Epithelial cell of proximal tubule (primary cell): Measurements from ENCODE around the gene TUBB4A. TPM values are rescaled to one million over a fixed set of nuclear protein-coding genes. Genes with fewer than 3 reads are reported as not detected.

Experiments
- DNase-seq: peaks from one replicate; pipeline ENCODE4 v3.0.0-alpha.2; 2011; ENCODE audit warnings: low read depth
- H3K4me3 ChIP-seq: 2 replicates; pipeline ENCODE4 v1.5.1; 2011; ENCODE audit warnings: low read depth, mild to moderate bottlenecking, low read length
- CTCF ChIP-seq: conservative IDR thresholded peaks from 2 replicates; pipeline ENCODE4 v1.5.1; 2012; ENCODE audit warnings: low read depth, mild to moderate bottlenecking, low read length
- total RNA-seq: library from RNA; depleted of rRNA; stranded (reverse); fragments of >200 nt; gene quantifications from 2 replicates; pipeline ENCODE4 v1.2.3, GENCODE V29; 2015

The TUBB4A gene
- total RNA-seq, 1 donor from 2014 or later = 3.1 TPM

- no peak overlapping the region for H3K4me3 ChIP-seq
- no peak for DNase-seq
- TF ChIP-seq CTCF = no peak
Measured at GRCh38 chr19:6522712-6523111, 20.6 kb upstream of the TUBB4A start.

- DNase-seq = peak; percentile 88
- TF ChIP-seq CTCF = no peak
- H3K4me3 ChIP-seq = peak overlapping the region; percentile 28
Measured at GRCh38 chr19:6521718-6522646, 19.9 kb upstream of the TUBB4A start.

GRCh38 chr19:6519289-6519688 is 17.2 kb upstream of the TUBB4A start:
- no peak for TF ChIP-seq CTCF

GRCh38 chr19:6518145-6518911 is 16.2 kb upstream of the TUBB4A start:
- TF ChIP-seq CTCF = no peak
- no peak overlapping the region for H3K4me3 ChIP-seq
- DNase-seq = no peak

More at GRCh38 chr19:6519289-6519688, 17.2 kb upstream of the TUBB4A start:
- H3K4me3 ChIP-seq = no peak overlapping the region
- DNase-seq = peak; percentile 70

GRCh38 chr19:6516659-6517291 is 14.7 kb upstream of the TUBB4A start:
- peak; percentile 97 for TF ChIP-seq CTCF
- H3K4me3 ChIP-seq = peak overlapping the region; percentile 67
- no peak for DNase-seq

- H3K4me3 ChIP-seq = peak overlapping the region; percentile 67
- DNase-seq = peak; percentile 81
- no peak for TF ChIP-seq CTCF
Measured at GRCh38 chr19:6516018-6516658, 14.0 kb upstream of the TUBB4A start.
